Lung (tissue), 12 donors: ENCODE data around the gene EHMT1. TPM values are rescaled to one million over a fixed set of nuclear protein-coding genes. Genes with fewer than 3 reads are reported as not detected.

Experiments
- ATAC-seq: fragments of 200-7000 bp; cut with Tn5 transposase; one replicate; pipeline ENCODE4 v1.9.1; 2020; ENCODE audit warnings: moderate number of reproducible peaks; ENCODE audit not compliant: insufficient read depth, low FRiP score
- DNase-seq, 3 donors: peaks; one replicate each; pipeline ENCODE4 v3.0.0-alpha.2; 2013 to 2017
- H3K27ac ChIP-seq, 2 donors: one replicate each; pipeline ENCODE4 v1.5.1; 2013; ENCODE audit warnings: mild to moderate bottlenecking in 2 of 2, moderate library complexity in 2 of 2, control low read depth in 1 of 2, inconsistent platforms in 1 of 2, low read depth in 1 of 2, low read length in 1 of 2
- H3K27me3 ChIP-seq, 3 donors: one replicate each; pipeline ENCODE4 v1.5.1; 2013; ENCODE audit warnings: low read length in 2 of 3; ENCODE audit not compliant: control insufficient read depth in 3 of 3, insufficient read depth in 3 of 3
- H3K36me3 ChIP-seq, 4 donors: one replicate each; pipeline ENCODE4 v1.5.1; 2013; ENCODE audit warnings: low read length in 4 of 4, mild to moderate bottlenecking in 1 of 4, moderate library complexity in 1 of 4; ENCODE audit not compliant: control insufficient read depth in 4 of 4, insufficient read depth in 4 of 4
- H3K4me1 ChIP-seq, 5 donors: one replicate each; pipeline ENCODE4 v1.5.1; 2013; ENCODE audit warnings: low read length in 5 of 5, mild to moderate bottlenecking in 2 of 5, moderate library complexity in 1 of 5; ENCODE audit not compliant: control insufficient read depth in 5 of 5, insufficient read depth in 5 of 5
- H3K4me3 ChIP-seq: one replicate; pipeline ENCODE4 v1.5.1; 2013; ENCODE audit warnings: mild to moderate bottlenecking, control low read depth, moderate library complexity
- H3K9ac ChIP-seq, 2 donors: one replicate each; pipeline ENCODE4 v1.5.1; 2013; ENCODE audit warnings: low read length in 2 of 2, control low read depth in 1 of 2; ENCODE audit not compliant: insufficient read depth in 1 of 2
- H3K9me3 ChIP-seq, 4 donors: one replicate each; pipeline ENCODE4 v1.5.1; 2013; ENCODE audit warnings: low read length in 3 of 4, mild to moderate bottlenecking in 1 of 4, moderate library complexity in 1 of 4; ENCODE audit not compliant: control insufficient read depth in 4 of 4, insufficient read depth in 3 of 4
- CTCF ChIP-seq: IDR thresholded peaks from 2 replicates; pipeline ENCODE4 v1.5.1; 2012; ENCODE audit warnings: mild to moderate bottlenecking; ENCODE audit errors: control extremely low read depth, extremely low read depth
- WGBS, 2 donors: extraction: QIAGEN DNeasy Blood & Tissue Kit; methylation state at CpG; one replicate each; pipeline ENCODE4 v1.1.7; 2013; 5-methylcytosine and 5-hydroxymethylcytosine counted together
- polyA plus RNA-seq, 2 donors: library from polyadenylated mRNA; stranded (reverse); fragments of 200-250 nt; gene quantifications; one replicate each; pipeline ENCODE4 v1.2.1, GENCODE V29; 2013
- total RNA-seq, 2 donors: library from RNA; depleted of rRNA in 1 of 2; stranded (reverse); fragments of >200 nt in 1 of 2; gene quantifications; one replicate each; pipeline ENCODE4 v1.2.1, GENCODE V29; 2014 to 2021
- donor health status: control.
- donor health status: control.
- donor health status: Bipolar disorder and iron deficiency.
- donor health status: healthy.
- donor health status: DM: yes; HTN: yes; CAD: no.

The EHMT1 gene
- total and polyA plus RNA-seq, 4 donors = 32.2 to 91.5 (median 58.1) TPM

- WGBS, 2 donors = 1% methylated on average over 45 to 58 of the region's 58 CpGs
- no peak for ATAC-seq
- peak; percentile 46 to 54 (median 53) for DNase-seq
These were observed 639 bp downstream of the EHMT1 start for GRCh38 chr9:137619240-137620047.

GRCh38 chr9:137620048-137620405 lies 1.2 kb downstream of the EHMT1 start:
- H3K27ac ChIP-seq = peak overlapping the region in 1 of 2 donors; percentile 88
- H3K4me1 ChIP-seq = peaks cover 8 to 25% (median 13%) of the 10 kb centered on the region in 5 donors
- H3K27me3 ChIP-seq = no peaks in the 10 kb centered on the region
- ATAC-seq = no peak
- 47 to 55% methylated on average over 4 of the region's 4 CpGs for WGBS, 2 donors
- no peaks in the 10 kb centered on the region for H3K9me3 ChIP-seq
- TF ChIP-seq CTCF = no peak
- H3K4me3 ChIP-seq = no peak overlapping the region
- H3K36me3 ChIP-seq = peaks cover 0 to 11% (median 3%) of the 10 kb centered on the region in 4 donors
- no peak for DNase-seq
- H3K9ac ChIP-seq = peak overlapping the region in 1 of 2 donors; percentile 82

More at GRCh38 chr9:137619240-137620047, 639 bp downstream of the EHMT1 start:
- H3K4me1 ChIP-seq = peaks cover 8 to 25% (median 13%) of the 10 kb centered on the region in 5 donors
- H3K36me3 ChIP-seq = peaks cover 0 to 17% (median 3%) of the 10 kb centered on the region in 4 donors
- no peaks in the 10 kb centered on the region for H3K27me3 ChIP-seq
- peak overlapping the region in 1 of 2 donors; percentile 82 for H3K9ac ChIP-seq
- H3K4me3 ChIP-seq = peak overlapping the region; percentile 73
- peak overlapping the region; percentile 79 to 88 for H3K27ac ChIP-seq
- no peaks in the 10 kb centered on the region for H3K9me3 ChIP-seq
- TF ChIP-seq CTCF = no peak

GRCh38 chr9:137620581-137620980 lies 1.8 kb downstream of the EHMT1 start:
- Histone ChIP-seq H3K36me3 (peaks cover 0 to 6% (median 3%) of the 10 kb centered on the region in 4 donors), H3K4me1 (peaks cover 8 to 25% (median 16%) of the 10 kb centered on the region in 5 donors), H3K9ac (peak overlapping the region in 1 of 2 donors; percentile 38), H3K27ac (no peak overlapping the region), H3K27me3 (no peaks in the 10 kb centered on the region), H3K9me3 (no peaks in the 10 kb centered on the region), H3K4me3 (no peak overlapping the region)
- ATAC-seq = no peak
- WGBS, 2 donors = 67 to 70% methylated on average over 7 of the region's 7 CpGs
- no peak for DNase-seq
- no peak for TF ChIP-seq CTCF
